ENCODE results near the gene TUBA1C.

TUBA1C gene

DNA sequence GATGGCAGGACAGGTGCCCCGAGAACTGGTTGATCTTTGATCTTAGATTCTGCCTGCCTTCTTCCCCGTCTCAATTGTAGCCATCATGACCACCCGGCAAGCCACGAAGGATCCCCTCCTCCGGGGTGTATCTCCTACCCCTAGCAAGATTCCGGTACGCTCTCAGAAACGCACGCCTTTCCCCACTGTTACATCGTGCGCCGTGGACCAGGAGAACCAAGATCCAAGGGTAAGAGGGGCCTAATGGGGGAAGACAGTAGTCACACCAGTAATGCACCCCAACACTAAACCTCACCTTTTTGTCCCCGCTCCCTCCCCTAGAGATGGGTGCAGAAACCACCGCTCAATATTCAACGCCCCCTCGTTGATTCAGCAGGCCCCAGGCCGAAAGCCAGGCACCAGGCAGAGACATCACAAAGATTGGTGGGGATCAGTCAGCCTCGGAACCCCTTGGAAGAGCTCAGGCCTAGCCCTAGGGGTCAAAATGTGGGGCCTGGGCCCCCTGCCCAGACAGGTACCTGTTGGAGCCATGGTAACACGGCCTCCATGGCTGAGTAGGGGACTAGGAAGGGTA lies 58.7 kb downstream of the TUBA1C start:
- TF ChIP-seq, protein P1, sequence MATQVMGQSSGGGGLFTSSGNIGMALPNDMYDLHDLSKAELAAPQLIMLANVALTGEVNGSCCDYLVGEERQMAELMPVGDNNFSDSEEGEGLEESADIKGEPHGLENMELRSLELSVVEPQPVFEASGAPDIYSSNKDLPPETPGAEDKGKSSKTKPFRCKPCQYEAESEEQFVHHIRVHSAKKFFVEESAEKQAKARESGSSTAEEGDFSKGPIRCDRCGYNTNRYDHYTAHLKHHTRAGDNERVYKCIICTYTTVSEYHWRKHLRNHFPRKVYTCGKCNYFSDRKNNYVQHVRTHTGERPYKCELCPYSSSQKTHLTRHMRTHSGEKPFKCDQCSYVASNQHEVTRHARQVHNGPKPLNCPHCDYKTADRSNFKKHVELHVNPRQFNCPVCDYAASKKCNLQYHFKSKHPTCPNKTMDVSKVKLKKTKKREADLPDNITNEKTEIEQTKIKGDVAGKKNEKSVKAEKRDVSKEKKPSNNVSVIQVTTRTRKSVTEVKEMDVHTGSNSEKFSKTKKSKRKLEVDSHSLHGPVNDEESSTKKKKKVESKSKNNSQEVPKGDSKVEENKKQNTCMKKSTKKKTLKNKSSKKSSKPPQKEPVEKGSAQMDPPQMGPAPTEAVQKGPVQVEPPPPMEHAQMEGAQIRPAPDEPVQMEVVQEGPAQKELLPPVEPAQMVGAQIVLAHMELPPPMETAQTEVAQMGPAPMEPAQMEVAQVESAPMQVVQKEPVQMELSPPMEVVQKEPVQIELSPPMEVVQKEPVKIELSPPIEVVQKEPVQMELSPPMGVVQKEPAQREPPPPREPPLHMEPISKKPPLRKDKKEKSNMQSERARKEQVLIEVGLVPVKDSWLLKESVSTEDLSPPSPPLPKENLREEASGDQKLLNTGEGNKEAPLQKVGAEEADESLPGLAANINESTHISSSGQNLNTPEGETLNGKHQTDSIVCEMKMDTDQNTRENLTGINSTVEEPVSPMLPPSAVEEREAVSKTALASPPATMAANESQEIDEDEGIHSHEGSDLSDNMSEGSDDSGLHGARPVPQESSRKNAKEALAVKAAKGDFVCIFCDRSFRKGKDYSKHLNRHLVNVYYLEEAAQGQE (IDR thresholded peaks at IDR 0.05; ENCODE audit: low read depth) = no peak
- TF ChIP-seq TEAD4 (IDR thresholded peaks at IDR 0.05) (no peak), FOXM1 (IDR thresholded peaks at IDR 0.05; ENCODE audit: borderline replicate concordance, low read depth) (no peak), EGR1 (IDR thresholded peaks at IDR 0.05) (no peak), EP300 (IDR thresholded peaks at IDR 0.05; ENCODE audit: borderline replicate concordance) (no peak), YY1 (IDR thresholded peaks at IDR 0.05; ENCODE audit: low read depth) (no peak), ZBTB7A (IDR thresholded peaks at IDR 0.05; ENCODE audit: low read depth) (no peak), TAF1 (IDR thresholded peaks at IDR 0.05; ENCODE audit: low read depth) (no peak), NFIC (IDR thresholded peaks at IDR 0.05) (no peak), TCF12 (IDR thresholded peaks at IDR 0.05; ENCODE audit: low read depth) (no peak)
- TF ChIP-seq, protein P2, sequence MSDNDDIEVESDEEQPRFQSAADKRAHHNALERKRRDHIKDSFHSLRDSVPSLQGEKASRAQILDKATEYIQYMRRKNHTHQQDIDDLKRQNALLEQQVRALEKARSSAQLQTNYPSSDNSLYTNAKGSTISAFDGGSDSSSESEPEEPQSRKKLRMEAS (IDR thresholded peaks at IDR 0.05) = no peak
- TF ChIP-seq, protein P3, sequence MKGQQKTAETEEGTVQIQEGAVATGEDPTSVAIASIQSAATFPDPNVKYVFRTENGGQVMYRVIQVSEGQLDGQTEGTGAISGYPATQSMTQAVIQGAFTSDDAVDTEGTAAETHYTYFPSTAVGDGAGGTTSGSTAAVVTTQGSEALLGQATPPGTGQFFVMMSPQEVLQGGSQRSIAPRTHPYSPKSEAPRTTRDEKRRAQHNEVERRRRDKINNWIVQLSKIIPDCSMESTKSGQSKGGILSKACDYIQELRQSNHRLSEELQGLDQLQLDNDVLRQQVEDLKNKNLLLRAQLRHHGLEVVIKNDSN (IDR thresholded peaks at IDR 0.05) = no peak
